Umbilical cord (tissue), 2 donors: ENCODE measurements around the gene HS1BP3. TPM values are rescaled to one million over a fixed set of nuclear protein-coding genes. Genes with fewer than 3 reads are reported as not detected.

Experiments
- DNase-seq: peaks from one replicate; pipeline ENCODE4 v3.0.0-alpha.2; 2015; ENCODE audit warnings: low spot score
- total RNA-seq: library from RNA; depleted of rRNA; stranded (reverse); fragments of >200 nt; gene quantifications from one replicate; pipeline ENCODE4 v1.2.3, GENCODE V29; 2014; ENCODE audit warnings: low replicate concordance; ENCODE audit not compliant: insufficient read depth

HS1BP3 gene
- total RNA-seq, 1 donor from 2014 or later, result 18.5 TPM

GRCh38 chr2:20585710-20586594, 64.9 kb downstream of the HS1BP3 start:
- DNase-seq, result no peak

- no peak for DNase-seq
Measured at GRCh38 chr2:20585359-20585709, 65.6 kb downstream of the HS1BP3 start.

- DNase-seq, result peak; percentile 89
Measured at GRCh38 chr2:20584399-20585358, 66.2 kb downstream of the HS1BP3 start.

- DNase-seq, result peak; percentile 60
Measured at GRCh38 chr2:20584045-20584398, 66.9 kb downstream of the HS1BP3 start.

GRCh38 chr2:20583425-20583881, 67.4 kb downstream of the HS1BP3 start:
- no peak for DNase-seq

DNA sequence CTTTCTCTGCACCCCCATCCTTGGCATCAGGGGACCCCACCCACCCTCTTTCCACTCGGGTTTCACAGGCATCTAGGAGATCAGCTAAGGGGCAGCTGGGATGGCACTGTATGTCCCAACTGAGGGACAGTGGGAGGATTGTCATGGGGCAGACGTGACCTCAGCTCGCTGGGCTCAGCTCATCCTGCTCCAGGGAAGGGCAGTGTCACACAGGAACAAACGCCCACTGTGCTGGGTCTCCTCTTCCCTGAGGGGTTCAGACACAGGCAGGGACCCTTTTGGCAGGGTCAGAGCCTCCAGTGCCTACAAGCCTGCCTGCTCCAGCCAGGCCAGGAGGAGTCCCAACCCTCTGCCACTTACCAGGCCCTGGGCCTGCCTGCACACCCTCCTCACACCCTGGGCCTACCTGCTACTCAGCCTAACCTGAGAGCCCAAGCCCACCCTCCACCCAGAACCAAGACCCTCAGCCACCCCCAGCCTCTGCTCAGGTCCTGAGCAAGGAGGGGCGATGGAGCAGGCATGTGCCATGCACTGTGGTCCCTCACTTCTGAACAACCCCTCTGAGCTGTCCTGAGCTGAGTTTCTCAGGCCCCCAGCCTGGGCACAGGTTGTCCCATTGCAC, 68.2 kb downstream of the HS1BP3 start:
- DNase-seq, result no peak

DNA sequence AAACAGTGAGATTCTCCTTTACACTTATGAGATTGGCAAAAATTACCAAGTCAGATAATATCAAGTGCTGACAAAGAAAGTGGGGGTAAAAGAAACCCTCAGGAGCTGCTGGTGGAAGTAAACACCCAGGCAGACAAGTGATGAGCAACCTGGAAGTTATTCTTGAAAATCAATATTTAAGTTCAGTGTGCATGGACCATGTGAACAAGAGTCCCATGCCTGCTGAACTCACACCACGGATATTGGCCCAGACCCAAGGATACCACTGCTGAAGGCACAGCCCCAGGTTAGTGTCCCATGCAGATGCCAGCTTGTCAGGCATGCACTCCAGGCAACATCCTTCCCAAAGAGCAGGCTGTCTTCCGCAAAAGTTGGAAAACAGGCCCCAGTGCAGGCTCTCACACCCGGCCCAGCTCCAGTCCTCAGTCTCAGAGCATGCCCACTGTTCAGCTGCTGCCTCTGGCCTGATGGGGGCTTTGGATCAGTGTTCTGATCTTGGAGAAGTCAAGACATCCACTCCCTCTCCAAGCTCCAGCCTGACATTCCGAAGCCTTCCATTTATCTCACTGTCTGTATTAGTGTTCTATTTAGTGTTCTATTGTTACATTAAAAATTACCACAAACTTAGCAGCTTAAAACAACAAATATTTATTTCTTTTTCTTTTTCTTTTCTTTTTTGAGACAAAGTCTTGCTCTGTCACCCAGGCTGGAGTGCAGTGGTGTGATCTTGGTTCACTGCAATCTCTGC, 70.0 kb downstream of the HS1BP3 start:
- DNase-seq, result no peak

- no peak for DNase-seq
Measured at GRCh38 chr2:20579866-20580265, 71.0 kb downstream of the HS1BP3 start.

DNA sequence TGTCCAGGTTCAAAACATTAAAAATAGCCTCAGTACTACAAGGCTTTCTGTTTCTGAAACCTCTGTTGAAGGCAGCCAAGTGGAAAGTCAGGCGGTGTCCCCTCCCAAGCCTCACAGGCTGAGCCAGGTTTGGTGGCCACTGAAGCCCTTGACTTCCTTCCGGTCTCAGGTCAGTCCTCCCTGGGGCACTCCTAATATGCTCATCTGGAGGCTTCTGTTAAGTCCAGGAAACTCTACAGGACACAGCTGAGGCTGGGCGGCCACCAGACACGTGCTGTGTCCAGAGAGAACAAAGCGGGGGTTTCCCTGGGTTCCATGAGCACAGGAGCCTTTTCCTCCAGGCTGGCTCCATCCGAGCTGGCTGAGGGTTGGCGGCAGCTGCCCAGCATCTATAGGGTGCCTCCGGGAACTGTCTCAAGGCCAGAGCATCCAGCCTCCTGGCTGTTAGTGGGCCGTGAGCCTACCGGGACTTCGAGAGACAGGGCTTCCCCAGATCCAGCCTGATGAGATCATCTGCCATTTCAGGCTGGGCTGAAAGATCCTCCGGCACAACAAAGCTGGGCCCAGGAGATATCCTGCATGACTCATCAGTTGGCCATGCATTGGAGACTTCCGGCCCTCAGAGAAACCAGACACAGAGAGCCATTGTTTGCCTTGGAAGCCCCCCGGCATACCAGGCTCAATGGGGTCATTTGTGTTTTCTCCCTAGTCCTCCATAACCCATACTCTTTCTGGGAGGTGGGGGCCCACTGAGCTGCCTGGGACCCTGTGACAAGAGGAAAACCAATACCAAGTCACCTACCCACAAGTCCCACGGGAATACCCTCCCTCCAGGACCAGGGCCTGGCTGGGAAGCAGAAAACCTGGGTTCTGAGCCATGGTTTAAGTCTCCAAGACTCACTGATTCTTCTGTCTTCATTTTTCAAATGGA, 71.7 kb downstream of the HS1BP3 start:
- peak; percentile 98 for DNase-seq

- DNase-seq, result no peak
Measured at GRCh38 chr2:20578266-20578894, 72.5 kb downstream of the HS1BP3 start.

- DNase-seq, result no peak
Measured at GRCh38 chr2:20577495-20578235, 73.2 kb downstream of the HS1BP3 start.

GRCh38 chr2:20576598-20577115, 74.2 kb downstream of the HS1BP3 start:
- DNase-seq, result no peak

GRCh38 chr2:20575935-20576597, 74.8 kb downstream of the HS1BP3 start:
- DNase-seq, result no peak

DNA sequence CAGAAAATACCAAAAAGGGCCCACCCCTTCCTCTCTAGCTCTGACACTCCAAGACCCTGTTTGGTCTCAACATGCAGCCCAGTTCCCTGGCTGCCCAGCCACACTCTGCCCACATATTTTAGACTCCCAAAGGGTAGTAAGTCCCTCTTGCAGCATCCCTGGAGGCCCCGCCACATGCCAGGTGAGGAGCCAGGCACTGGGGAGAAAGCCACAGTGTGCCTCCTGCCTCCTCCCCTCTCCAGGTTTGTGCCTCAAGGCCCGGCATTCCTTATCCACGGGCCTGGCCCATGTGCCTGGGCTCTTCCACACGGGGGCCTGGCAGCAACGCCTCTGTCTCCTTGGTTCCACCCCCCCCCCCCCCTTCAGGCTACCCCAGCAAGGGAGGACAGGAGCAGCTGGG, 75.5 kb downstream of the HS1BP3 start:
- DNase-seq, result no peak

- peak; percentile 50 for DNase-seq
Measured at GRCh38 chr2:20574930-20575329, 76.0 kb downstream of the HS1BP3 start.

GRCh38 chr2:20574423-20574911, 76.4 kb downstream of the HS1BP3 start:
- DNase-seq, result no peak

GRCh38 chr2:20573620-20574422, 77.1 kb downstream of the HS1BP3 start:
- peak; percentile 79 for DNase-seq
